ENCODE measurements around the gene KRT84.

DNA sequence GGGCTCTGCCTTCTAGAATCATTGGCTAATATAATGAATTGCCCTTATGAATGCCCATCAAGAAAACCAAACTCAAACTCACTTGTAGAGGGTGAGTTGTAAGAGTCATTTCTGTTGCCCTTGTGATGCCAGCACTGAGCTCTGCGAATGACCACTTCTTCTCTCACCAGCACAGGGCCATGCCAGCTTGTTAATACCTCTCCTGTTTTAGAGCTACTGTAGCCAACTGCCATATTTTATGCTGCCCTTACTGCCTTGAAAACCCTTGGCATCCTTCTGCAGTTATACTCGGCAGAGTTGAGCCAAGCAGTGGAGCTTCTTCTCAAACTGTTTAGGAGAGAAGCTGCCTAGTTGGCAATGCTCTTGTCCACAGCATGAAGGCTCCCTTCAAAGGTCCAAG lies 40.6 kb upstream of the KRT84 start:
- TF ChIP-seq, protein P1, sequence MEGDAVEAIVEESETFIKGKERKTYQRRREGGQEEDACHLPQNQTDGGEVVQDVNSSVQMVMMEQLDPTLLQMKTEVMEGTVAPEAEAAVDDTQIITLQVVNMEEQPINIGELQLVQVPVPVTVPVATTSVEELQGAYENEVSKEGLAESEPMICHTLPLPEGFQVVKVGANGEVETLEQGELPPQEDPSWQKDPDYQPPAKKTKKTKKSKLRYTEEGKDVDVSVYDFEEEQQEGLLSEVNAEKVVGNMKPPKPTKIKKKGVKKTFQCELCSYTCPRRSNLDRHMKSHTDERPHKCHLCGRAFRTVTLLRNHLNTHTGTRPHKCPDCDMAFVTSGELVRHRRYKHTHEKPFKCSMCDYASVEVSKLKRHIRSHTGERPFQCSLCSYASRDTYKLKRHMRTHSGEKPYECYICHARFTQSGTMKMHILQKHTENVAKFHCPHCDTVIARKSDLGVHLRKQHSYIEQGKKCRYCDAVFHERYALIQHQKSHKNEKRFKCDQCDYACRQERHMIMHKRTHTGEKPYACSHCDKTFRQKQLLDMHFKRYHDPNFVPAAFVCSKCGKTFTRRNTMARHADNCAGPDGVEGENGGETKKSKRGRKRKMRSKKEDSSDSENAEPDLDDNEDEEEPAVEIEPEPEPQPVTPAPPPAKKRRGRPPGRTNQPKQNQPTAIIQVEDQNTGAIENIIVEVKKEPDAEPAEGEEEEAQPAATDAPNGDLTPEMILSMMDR (conservative IDR thresholded peaks at IDR 0.05 in 1 of 2, IDR thresholded peaks at IDR 0.05 in 1 of 2; ENCODE audit: extremely low read depth in 1 of 2, insufficient read depth in 1 of 2, low read depth in 1 of 2, low read length in 2 of 2): no peak
- TF ChIP-seq EZH2 (IDR thresholded peaks at IDR 0.05; ENCODE audit: borderline replicate concordance, low read length): no peak
